Measurements from ENCODE around the gene AQP3.
"Not testable (repeated sequence)": the region's sequence is repeated elsewhere in the genome, so short reads cannot be mapped to it uniquely, and the experiment has no call there.

The AQP3 gene

DNA sequence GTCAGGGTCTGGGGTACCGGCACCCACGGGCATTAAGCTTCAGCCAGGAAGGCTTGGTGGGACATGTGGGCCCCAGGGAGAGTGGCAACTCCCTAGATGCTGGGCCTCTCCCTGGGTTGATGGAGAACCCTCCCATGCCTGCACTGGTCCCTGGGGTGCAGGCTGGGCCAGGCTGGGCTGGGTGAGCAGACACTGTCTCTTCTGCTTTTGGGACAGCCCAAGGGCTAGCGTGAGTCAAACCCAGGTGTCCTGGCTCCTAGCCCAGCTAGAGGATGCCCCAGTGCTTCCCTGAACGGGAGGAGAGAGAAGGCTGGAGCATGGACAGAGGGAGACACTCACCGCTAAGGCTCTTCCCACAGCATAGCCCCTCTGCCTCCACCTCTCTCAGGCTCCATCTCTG, 39.3 kb downstream of the AQP3 start:
- no peak for DNase-seq

- DNase-seq = no peak
Observed at GRCh38 chr9:33407061-33407460, 40.3 kb downstream of the AQP3 start.

GRCh38 chr9:33404788-33405362, 42.5 kb downstream of the AQP3 start:
- no peak for DNase-seq

DNA sequence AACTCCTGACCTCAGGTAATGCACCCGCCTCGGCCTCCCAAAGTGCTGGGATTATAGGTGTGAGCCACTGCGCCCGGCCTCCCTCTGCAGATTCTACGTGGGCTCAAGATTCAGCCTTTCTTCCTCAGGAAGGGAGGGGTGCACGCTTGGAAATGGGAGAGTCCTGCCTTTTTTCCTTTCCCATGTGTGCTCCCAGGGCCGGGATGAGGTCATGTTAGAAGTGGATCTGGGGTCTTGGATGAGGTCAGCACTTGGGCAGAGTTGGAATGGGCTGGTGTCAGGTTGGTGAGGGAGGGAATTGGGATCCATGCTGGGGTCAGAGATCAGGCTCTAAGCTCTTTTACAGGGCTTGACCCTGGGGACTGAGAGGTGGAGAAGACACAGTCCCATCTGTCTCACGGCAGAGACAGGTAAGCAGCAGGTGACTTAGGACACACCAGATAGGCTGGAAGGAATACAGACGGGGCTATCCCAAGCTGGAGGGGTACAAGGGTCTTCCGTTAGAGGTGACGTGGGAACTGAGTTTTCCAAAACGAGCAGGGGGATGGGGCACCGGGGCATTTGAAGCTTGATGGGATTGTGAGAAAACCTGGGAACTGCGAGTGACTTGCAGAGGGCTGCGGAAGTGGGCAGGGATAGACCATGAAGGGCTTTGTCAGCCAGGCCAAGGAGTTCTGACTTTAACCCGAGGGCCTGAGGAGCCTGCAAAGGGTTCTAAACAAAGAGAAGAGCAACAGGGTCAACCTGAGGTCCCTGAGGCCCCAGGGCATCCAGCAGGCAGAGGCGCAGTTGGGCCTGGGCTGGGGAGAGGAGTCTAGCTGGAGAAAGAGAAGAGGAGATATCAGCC, 43.2 kb downstream of the AQP3 start:
- DNase-seq = no peak

- not testable (repeated sequence) for DNase-seq
Observed at GRCh38 chr9:33402371-33402770, 45.0 kb downstream of the AQP3 start, which contains the start of gene AQP7. Gene AQP7 (minus strand): TSS chr9:33402568. CDS start chr9:33401262, 1,306 bp downstream.

- DNase-seq = not testable (repeated sequence)
Observed at GRCh38 chr9:33401809-33402208, 45.6 kb downstream of the AQP3 start.

GRCh38 chr9:33399047-33399446, 48.3 kb downstream of the AQP3 start:
- not testable (repeated sequence) for DNase-seq

- DNase-seq = not testable (repeated sequence)
Observed at GRCh38 chr9:33397801-33398200, 49.6 kb downstream of the AQP3 start.

DNA sequence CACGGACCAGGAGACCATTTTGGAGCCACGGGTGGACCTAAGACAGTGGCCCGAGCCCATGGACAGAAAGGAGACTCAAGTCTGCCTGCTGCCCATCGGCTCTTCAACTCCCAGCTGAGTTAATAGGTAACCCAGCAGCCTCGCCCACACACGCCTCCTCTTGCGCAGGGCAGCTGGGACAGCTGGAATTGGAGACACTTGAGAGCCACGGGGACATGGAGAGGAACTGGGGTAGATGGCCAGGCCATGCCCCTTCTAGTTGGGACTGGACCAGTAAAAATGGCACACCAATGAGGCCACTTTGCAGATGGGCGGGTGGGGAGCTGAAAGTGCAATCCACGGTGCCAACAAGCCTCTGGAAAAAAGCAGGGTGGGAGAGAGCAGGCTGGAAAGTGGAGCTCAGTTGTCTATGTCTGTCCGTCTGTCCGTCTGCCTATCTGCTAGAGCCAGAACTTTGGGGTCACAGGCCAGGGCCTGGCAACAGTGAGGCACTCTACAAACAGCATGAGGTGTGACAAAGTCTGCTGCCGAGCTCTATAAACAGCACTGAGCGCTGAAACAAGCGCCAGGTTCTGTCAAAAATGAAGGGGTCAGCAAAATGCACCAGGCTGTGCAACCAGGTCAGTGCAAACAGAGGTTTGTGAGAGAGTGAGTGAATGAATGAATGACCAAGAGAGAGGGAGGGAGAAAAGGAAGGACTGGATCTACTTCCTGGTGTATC, 52.1 kb downstream of the AQP3 start:
- not testable (repeated sequence) for DNase-seq

DNA sequence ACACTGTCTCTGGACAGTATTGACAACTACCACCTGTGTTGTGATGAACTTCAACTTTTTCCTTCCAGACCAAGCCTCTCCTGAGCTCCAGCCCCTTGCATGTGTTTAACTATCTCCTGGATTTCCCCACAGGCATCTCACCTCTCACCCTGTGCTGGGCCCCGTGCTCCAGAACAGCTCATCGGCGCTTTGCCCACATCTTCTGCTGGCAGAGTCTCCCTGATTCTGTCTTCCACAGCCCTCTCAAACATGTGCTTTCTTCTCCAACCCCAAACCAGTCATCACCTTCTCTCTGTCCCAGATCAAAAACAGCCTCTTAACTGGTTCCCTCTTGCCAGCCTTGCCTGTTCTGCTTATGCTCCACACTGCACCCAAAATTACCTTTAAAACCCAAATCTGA, 53.4 kb downstream of the AQP3 start:
- not testable (repeated sequence) for DNase-seq

GRCh38 chr9:33393581-33393980, 53.8 kb downstream of the AQP3 start:
- DNase-seq = no peak

- DNase-seq = not testable (repeated sequence)
Observed at GRCh38 chr9:33392591-33393021, 54.8 kb downstream of the AQP3 start.

Data from cortex of kidney (tissue), 1 donor.